ENCODE data around the gene RNF169.

RNF169 gene

DNA sequence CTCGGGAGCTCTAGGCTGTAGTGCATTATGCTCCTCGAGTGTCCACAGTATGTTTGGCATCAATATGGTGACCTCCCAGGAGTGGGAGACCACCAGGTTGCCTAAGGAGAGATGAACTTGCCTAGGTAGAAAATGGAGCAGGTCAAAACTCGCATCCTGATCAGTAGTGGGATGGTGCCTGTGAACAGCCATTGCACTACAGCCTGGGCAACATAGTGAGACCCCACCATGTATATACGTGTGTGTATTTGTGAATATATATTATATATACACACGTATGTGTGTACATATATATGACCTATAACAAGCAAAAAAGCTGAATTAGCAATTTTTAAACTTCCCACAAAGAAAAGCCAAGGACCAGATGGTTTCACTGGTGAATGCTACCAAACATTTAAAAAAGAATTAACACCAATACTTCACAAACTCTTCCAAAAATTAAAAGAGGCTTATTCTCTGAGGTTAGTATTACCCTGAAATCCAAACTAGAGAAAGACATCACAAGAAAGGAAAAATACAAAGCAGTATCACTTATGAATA lies 97.4 kb downstream of the RNF169 start:
- H3K4me3 ChIP-seq (ENCODE audit: low read depth, low read length), result no peak overlapping the region
- TF ChIP-seq, protein P1, sequence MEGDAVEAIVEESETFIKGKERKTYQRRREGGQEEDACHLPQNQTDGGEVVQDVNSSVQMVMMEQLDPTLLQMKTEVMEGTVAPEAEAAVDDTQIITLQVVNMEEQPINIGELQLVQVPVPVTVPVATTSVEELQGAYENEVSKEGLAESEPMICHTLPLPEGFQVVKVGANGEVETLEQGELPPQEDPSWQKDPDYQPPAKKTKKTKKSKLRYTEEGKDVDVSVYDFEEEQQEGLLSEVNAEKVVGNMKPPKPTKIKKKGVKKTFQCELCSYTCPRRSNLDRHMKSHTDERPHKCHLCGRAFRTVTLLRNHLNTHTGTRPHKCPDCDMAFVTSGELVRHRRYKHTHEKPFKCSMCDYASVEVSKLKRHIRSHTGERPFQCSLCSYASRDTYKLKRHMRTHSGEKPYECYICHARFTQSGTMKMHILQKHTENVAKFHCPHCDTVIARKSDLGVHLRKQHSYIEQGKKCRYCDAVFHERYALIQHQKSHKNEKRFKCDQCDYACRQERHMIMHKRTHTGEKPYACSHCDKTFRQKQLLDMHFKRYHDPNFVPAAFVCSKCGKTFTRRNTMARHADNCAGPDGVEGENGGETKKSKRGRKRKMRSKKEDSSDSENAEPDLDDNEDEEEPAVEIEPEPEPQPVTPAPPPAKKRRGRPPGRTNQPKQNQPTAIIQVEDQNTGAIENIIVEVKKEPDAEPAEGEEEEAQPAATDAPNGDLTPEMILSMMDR (IDR thresholded peaks at IDR 0.05; ENCODE audit: low read depth, low read length, missing control alignments), result no peak
- DNase-seq (ENCODE audit: low read depth), result no peak

DNA sequence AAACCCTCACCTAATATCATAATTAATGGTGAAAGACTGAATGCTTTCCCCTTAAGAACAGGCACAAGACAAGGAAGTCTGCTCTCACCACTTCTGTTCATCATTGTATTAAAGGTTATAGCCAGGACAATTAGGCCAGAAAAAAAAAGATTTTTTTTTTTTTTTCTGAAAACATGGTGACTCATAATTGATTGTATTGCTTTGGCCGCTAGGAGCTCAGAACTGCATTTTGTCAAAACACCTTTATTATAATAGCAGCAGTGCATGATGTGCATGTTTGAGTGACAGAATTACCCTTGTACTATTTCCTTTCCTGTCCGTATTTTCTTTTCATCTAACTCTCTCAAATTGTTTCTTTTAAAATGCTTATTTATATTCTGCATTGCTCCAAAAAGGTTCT lies 98.1 kb downstream of the RNF169 start:
- no peak for DNase-seq (ENCODE audit: low read depth)
- TF ChIP-seq, protein P1 (IDR thresholded peaks at IDR 0.05; ENCODE audit: low read depth, low read length, missing control alignments), result no peak
- no peak overlapping the region for H3K4me3 ChIP-seq (ENCODE audit: low read depth, low read length)

DNA sequence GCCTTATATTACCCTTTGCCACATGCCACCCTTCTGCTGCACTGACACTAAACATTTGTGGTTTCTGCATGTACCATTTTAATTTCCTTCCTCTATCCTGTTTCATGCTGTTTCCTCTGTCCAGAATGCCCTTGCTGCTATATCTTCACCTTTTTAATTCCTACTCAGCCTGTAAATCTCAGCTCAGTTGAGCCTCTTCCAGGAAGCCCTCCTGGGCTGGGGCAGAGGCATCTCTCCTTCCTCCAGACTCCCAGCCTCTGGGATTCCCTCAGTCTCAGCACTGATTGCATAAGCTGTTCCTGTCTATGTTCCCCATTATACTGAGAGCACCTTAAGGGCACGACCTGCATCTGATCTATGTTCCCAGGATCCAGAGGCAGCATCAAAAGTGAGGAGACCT lies 98.7 kb downstream of the RNF169 start:
- TF ChIP-seq, protein P1 (IDR thresholded peaks at IDR 0.05; ENCODE audit: low read depth, low read length, missing control alignments), result no peak
- H3K4me3 ChIP-seq (ENCODE audit: low read depth, low read length), result no peak overlapping the region
- no peak for DNase-seq (ENCODE audit: low read depth)

DNA sequence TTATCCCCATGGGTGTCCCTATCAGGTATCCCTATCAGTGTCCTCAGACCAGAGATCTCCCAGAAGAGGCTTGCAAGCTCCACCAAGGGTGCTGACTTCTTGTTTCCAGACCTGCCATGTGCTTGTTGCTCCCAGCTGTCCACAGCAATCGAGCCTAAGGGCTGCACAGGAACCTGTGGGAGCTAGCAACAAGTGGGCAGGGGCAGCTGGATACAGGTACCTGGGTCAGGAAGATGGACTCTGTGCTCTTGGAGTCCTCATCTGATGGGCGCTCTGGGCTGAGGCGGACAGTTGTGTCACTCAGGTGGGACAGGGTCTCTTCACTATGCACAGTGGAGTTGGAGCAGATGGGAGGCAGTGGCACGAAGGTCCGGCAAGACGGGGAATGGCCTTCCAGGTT lies 99.2 kb downstream of the RNF169 start:
- H3K4me3 ChIP-seq (ENCODE audit: low read depth, low read length), result no peak overlapping the region
- TF ChIP-seq, protein P1 (IDR thresholded peaks at IDR 0.05; ENCODE audit: low read depth, low read length, missing control alignments), result no peak
- no peak for DNase-seq (ENCODE audit: low read depth)

DNA sequence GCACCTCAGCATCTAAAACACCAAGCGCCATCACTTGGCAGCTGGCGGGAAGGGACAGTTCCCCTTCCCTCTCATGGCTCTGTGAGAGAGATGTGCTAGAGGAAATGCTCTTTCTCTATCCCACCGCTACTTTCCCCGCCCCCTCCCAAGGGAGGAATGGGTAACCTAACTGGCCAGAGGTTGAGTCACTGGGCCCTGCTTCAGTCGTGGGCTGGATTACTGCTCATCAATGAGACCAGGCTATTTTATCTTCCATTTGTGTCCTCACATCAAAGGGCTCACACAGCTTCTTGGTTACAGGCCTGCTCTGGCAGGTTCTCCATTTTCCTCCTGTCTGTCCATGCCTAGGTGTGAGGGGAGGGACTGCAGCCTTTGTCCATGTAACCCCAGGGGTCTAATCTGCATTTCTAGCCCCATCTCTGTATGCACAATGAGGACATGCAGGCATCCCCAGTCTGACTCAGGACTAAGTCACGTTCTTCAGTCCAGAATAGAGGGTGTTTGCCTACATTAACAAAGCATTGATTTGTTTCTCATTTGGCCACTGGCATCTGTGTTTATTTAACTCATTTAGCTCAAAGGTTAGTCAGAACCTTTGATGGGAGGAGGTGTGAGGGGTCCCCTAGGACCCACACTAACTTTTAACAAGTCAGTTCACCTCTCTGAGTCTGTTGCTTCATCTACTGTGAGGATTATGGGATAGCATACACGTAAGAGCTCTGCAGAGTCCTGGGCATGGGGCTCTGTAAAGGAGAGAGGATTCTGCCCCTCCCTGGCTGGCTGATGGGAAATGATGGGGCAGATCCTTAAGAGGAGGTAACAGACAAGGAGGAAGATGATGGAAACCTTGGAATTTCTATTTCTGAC lies 101.1 kb downstream of the RNF169 start:
- DNase-seq (ENCODE audit: low read depth), result no peak
- TF ChIP-seq, protein P1 (IDR thresholded peaks at IDR 0.05; ENCODE audit: low read depth, low read length, missing control alignments), result no peak
- H3K4me3 ChIP-seq (ENCODE audit: low read depth, low read length), result no peak overlapping the region

DNA sequence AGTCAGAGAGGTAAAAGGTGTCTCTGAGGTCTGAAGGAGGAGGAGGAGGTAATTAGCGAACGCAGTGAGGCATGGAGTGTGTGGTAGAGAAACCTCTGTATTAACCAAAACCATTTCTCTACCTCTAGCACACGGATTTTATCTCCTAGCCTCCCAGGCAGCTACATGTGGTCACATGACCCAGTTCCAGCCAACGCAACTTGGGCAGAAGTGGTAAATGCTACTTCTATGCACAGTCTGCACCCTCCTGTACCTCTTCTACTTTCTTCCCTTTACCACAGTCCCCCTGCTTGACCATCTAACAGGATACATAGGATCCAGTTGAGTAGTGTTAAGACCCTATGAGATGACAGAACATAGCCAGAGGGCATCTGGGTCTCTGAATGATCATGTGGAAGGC lies 104.6 kb downstream of the RNF169 start:
- TF ChIP-seq, protein P1 (IDR thresholded peaks at IDR 0.05; ENCODE audit: low read depth, low read length, missing control alignments), result no peak
- DNase-seq (ENCODE audit: low read depth), result no peak
- no peak overlapping the region for H3K4me3 ChIP-seq (ENCODE audit: low read depth, low read length)
